Testis (tissue), 2 donors: ENCODE results near the gene TM4SF20.

Experiments
- CTCF ChIP-seq, 3 experiments: fragments of 450-650 bp in 2 of 3; fragments of 200-600 bp in 1 of 3; sonication (generic) in 1 of 3; IDR thresholded peaks; one replicate each; pipeline ENCODE4 v1.5.1; 2016 to 2019; ENCODE audit warnings: antibody characterized with exemption in 3 of 3, mild to moderate bottlenecking in 2 of 3, moderate library complexity in 1 of 3
- POLR2A ChIP-seq: fragments of 450-650 bp; IDR thresholded peaks from one replicate; pipeline ENCODE4 v1.6.1; 2017; ENCODE audit warnings: antibody characterized with exemption, mild to moderate bottlenecking, moderate library complexity

GRCh38 chr2:227377467-227378351 is 1.4 kb downstream of the TM4SF20 start:
- no peak for TF ChIP-seq CTCF (IDR thresholded peaks at IDR 0.05)
- no peak for TF ChIP-seq POLR2A
